ENCODE results near the gene SFXN5. TPM values are rescaled to one million over a fixed set of nuclear protein-coding genes. Genes with fewer than 3 reads are reported as not detected.

The SFXN5 gene
- total RNA-seq, 2 donors from 2014 or later, result 16.1 to 26.4 TPM

GRCh38 chr2:72975017-72975416 is 96.5 kb downstream of the SFXN5 start:
- H3K27me3 ChIP-seq, result no peaks in the 10 kb centered on the region
- H3K9ac ChIP-seq (ENCODE audit: low read depth in 2 of 2, low read length in 2 of 2), result no peak overlapping the region
- no peak for TF ChIP-seq CTCF (IDR thresholded peaks at IDR 0.05)
- intact Hi-C loops (cut with DNase I), result no loop called here
- no peaks in the 10 kb centered on the region for H3K9me3 ChIP-seq
- H3K4me1 ChIP-seq, result no peaks in the 10 kb centered on the region
- no peak overlapping the region for H3K27ac ChIP-seq
- no peaks in the 10 kb centered on the region for H3K36me3 ChIP-seq
- DNase-seq, result no peak
- no peak overlapping the region for H3K4me3 ChIP-seq

GRCh38 chr2:72974436-72974754 is 97.1 kb downstream of the SFXN5 start:
- Histone ChIP-seq H3K36me3 (no peaks in the 10 kb centered on the region), H3K27ac (no peak overlapping the region), H3K27me3 (no peaks in the 10 kb centered on the region), H3K9me3 (no peaks in the 10 kb centered on the region), H3K4me1 (no peaks in the 10 kb centered on the region), H3K4me3 (no peak overlapping the region), H3K9ac (ENCODE audit: low read depth in 2 of 2, low read length in 2 of 2) (no peak overlapping the region)
- no peak for DNase-seq
- intact Hi-C loops (cut with DNase I), result no loop called here
- TF ChIP-seq CTCF (IDR thresholded peaks at IDR 0.05), result no peak

- intact Hi-C loops (cut with DNase I), result loop anchor here (2.0 kb wide), 1 partner anchor 81 kb away; no protein-coding TSS in a partner anchor
- H3K27ac ChIP-seq, result no peak overlapping the region
- H3K4me1 ChIP-seq, result no peaks in the 10 kb centered on the region
- peak; percentile 31 for DNase-seq
- no peaks in the 10 kb centered on the region for H3K9me3 ChIP-seq
- H3K4me3 ChIP-seq, result no peak overlapping the region
- no peaks in the 10 kb centered on the region for H3K36me3 ChIP-seq
- no peaks in the 10 kb centered on the region for H3K27me3 ChIP-seq
- H3K9ac ChIP-seq (ENCODE audit: low read depth in 2 of 2, low read length in 2 of 2), result no peak overlapping the region
- peak; percentile 73 for TF ChIP-seq CTCF (IDR thresholded peaks at IDR 0.05)
Measured at GRCh38 chr2:72973566-72974435, 97.7 kb downstream of the SFXN5 start.

GRCh38 chr2:72973137-72973535 is 98.4 kb downstream of the SFXN5 start:
- intact Hi-C loops (cut with DNase I), result loop anchor here (2.0 kb wide), 1 partner anchor 80 kb away; no protein-coding TSS in a partner anchor
- no peak for TF ChIP-seq CTCF (IDR thresholded peaks at IDR 0.05)
- no peak for DNase-seq
- Histone ChIP-seq H3K9me3 (no peaks in the 10 kb centered on the region), H3K9ac (ENCODE audit: low read depth in 2 of 2, low read length in 2 of 2) (no peak overlapping the region), H3K36me3 (no peaks in the 10 kb centered on the region), H3K27me3 (no peaks in the 10 kb centered on the region), H3K4me1 (no peaks in the 10 kb centered on the region), H3K4me3 (no peak overlapping the region), H3K27ac (no peak overlapping the region)

GRCh38 chr2:72972352-72973136 is 99.0 kb downstream of the SFXN5 start:
- no peaks in the 10 kb centered on the region for H3K27me3 ChIP-seq
- intact Hi-C loops (cut with DNase I), result loop anchor here (2.0 kb wide), 1 partner anchor 80 kb away; no protein-coding TSS in a partner anchor
- no peaks in the 10 kb centered on the region for H3K36me3 ChIP-seq
- H3K9me3 ChIP-seq, result no peaks in the 10 kb centered on the region
- no peak overlapping the region for H3K4me3 ChIP-seq
- H3K4me1 ChIP-seq, result no peaks in the 10 kb centered on the region
- no peak overlapping the region for H3K9ac ChIP-seq (ENCODE audit: low read depth in 2 of 2, low read length in 2 of 2)
- no peak for TF ChIP-seq CTCF (IDR thresholded peaks at IDR 0.05)
- H3K27ac ChIP-seq, result no peak overlapping the region
- DNase-seq, result no peak
